Measurements from ENCODE around the gene RBM48. TPM values are rescaled to one million over a fixed set of nuclear protein-coding genes. Genes with fewer than 3 reads are reported as not detected.
A peak's percentile ranks its signal among the peaks of the same experiment; 100 is the strongest.

RBM48 gene
- total RNA-seq, 1 experiment from 2014 or later: 8.2 TPM

DNA sequence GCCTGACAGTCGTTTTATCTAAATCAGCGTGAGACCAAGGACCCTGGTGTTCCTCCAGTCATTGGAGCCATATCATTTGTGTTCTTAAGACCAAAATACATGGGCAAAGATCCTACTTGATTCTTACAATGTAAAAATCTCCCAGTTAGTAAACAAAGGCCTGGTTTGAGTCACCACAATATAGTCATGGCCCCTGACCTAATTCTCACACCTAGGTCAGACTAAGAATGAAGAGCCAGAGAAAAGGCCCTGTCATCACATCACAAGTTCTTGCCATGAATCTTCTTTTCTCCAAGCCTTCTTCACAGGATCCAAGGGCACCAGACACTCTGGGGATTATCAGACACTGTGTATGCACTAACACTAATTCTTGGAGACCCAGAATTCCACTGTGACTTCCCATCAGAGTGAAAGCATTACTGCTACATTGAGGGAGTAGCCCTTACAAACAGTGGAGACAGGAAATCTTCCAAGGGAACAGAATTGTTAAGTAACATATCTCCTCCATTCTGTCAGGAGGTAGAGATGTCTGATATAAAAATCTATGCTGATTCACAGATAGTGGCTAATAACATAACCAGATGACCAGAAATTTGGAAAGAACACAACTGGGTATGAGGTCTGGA lies 43.2 kb upstream of the RBM48 start:
- ChIA-PET CTCF (no interaction called here), POLR2A (ENCODE audit: unreplicated experiment) (no interaction called here)
- Histone ChIP-seq H4K20me1 (ENCODE audit: low read length) (no peaks in the 10 kb centered on the region), H3K4me2 (ENCODE audit: low read length) (no peak overlapping the region), H3K9me2 (replicated peaks; ENCODE audit: low read length) (no peaks in the 10 kb centered on the region), H3F3A (ENCODE audit: low read length, unreplicated experiment) (no peaks in the 10 kb centered on the region), H3K27ac (ENCODE audit: low read length) (no peak overlapping the region), H3K36me3 (ENCODE audit: low read depth, low read length) (peaks cover 11% of the 10 kb centered on the region; the same call in 1 of the 2 replicates), H3K4me3 (ENCODE audit: low read length) (no peak overlapping the region), H3K27me3 (ENCODE audit: low read length) (no peaks in the 10 kb centered on the region), H3K9ac (ENCODE audit: low read length) (no peak overlapping the region), H3K9me3 (ENCODE audit: low read length) (no peaks in the 10 kb centered on the region), H2AFZ (ENCODE audit: low read length) (no peak overlapping the region), H3K4me1 (ENCODE audit: insufficient read depth, low read length) (peaks cover 5% of the 10 kb centered on the region), H3K79me2 (ENCODE audit: low read length) (no peaks in the 10 kb centered on the region)
- DNase-seq: peak; percentile 11
- no TSS peak for BruUV-seq (replicated peaks)
- peak; percentile 70 for ATAC-seq
- intact Hi-C loops (cut with micrococcal nuclease): no loop called here
- no peak for TF ChIP-seq EZH2phosphoT487 (IDR thresholded peaks at IDR 0.05; ENCODE audit: borderline replicate concordance, low read length)
- TF ChIP-seq, protein P1, sequence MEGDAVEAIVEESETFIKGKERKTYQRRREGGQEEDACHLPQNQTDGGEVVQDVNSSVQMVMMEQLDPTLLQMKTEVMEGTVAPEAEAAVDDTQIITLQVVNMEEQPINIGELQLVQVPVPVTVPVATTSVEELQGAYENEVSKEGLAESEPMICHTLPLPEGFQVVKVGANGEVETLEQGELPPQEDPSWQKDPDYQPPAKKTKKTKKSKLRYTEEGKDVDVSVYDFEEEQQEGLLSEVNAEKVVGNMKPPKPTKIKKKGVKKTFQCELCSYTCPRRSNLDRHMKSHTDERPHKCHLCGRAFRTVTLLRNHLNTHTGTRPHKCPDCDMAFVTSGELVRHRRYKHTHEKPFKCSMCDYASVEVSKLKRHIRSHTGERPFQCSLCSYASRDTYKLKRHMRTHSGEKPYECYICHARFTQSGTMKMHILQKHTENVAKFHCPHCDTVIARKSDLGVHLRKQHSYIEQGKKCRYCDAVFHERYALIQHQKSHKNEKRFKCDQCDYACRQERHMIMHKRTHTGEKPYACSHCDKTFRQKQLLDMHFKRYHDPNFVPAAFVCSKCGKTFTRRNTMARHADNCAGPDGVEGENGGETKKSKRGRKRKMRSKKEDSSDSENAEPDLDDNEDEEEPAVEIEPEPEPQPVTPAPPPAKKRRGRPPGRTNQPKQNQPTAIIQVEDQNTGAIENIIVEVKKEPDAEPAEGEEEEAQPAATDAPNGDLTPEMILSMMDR (conservative IDR thresholded peaks at IDR 0.05; ENCODE audit: low read depth, low read length): no peak
- no peak for TF ChIP-seq EZH2 (IDR thresholded peaks at IDR 0.05; ENCODE audit: low read length, unreplicated experiment)

DNA sequence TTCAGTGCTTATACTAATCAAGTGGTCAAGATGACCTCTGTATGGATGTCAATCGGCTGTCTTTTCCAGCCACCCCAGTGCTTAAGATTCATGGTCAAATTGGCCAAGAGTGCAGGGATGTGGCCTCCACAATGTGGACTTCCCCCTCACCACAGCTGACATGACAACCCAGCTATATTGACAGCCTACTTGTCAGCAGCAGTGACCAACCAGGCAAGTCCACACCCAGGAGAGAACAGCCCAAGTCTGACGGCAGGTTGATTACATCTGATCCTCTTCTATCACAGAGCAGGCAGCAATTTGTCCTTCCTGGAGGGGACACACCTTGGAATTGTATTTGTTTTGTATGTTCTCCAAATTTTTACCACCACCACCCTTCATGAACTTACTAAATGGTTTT lies 42.6 kb upstream of the RBM48 start:
- Histone ChIP-seq H2AFZ (ENCODE audit: low read length) (no peak overlapping the region), H3K4me1 (ENCODE audit: insufficient read depth, low read length) (peaks cover 5% of the 10 kb centered on the region), H3K4me3 (ENCODE audit: low read length) (no peak overlapping the region), H3K36me3 (ENCODE audit: low read depth, low read length) (peaks cover 11% of the 10 kb centered on the region; the same call in 1 of the 2 replicates), H3K9me2 (replicated peaks; ENCODE audit: low read length) (no peaks in the 10 kb centered on the region), H3K79me2 (ENCODE audit: low read length) (no peaks in the 10 kb centered on the region), H3K4me2 (ENCODE audit: low read length) (no peak overlapping the region), H3K27ac (ENCODE audit: low read length) (no peak overlapping the region), H3K9ac (ENCODE audit: low read length) (no peak overlapping the region), H3K9me3 (ENCODE audit: low read length) (no peaks in the 10 kb centered on the region), H3K27me3 (ENCODE audit: low read length) (no peaks in the 10 kb centered on the region), H4K20me1 (ENCODE audit: low read length) (no peaks in the 10 kb centered on the region), H3F3A (ENCODE audit: low read length, unreplicated experiment) (no peaks in the 10 kb centered on the region)
- no peak for TF ChIP-seq EZH2phosphoT487 (IDR thresholded peaks at IDR 0.05; ENCODE audit: borderline replicate concordance, low read length)
- no peak for TF ChIP-seq EZH2 (IDR thresholded peaks at IDR 0.05; ENCODE audit: low read length, unreplicated experiment)
- TF ChIP-seq, protein P1 (conservative IDR thresholded peaks at IDR 0.05; ENCODE audit: low read depth, low read length): no peak
- DNase-seq (no peak), ATAC-seq (peak; percentile 13; the same call in 1 of the 2 replicates)
- BruUV-seq (replicated peaks): TSS peak; percentile 22
- intact Hi-C loops (cut with micrococcal nuclease): no loop called here
- ChIA-PET POLR2A (ENCODE audit: unreplicated experiment) (no interaction called here), CTCF (no interaction called here)

DNA sequence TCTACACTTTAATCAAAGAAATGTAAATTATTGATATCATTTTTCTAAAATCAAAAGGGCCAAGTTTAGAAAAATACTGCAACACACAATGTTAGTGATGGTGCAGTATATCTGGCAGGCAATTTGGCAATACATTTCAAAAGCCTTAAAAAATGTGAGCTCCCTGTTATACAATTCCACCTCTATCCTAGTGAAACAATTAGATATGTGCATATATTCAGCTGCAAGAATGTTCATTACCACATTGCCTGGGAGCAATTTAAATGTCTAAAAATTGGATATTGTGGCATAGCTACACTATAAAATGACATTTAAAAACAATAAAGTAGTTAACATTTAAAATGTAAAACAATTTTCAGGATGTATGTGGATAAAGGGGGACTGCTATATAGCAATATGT lies 40.8 kb upstream of the RBM48 start:
- H4K20me1 ChIP-seq (ENCODE audit: low read length): no peaks in the 10 kb centered on the region
- no peak overlapping the region for H3K4me2 ChIP-seq (ENCODE audit: low read length)
- peaks cover 5% of the 10 kb centered on the region for H3K4me1 ChIP-seq (ENCODE audit: insufficient read depth, low read length)
- no peak for ATAC-seq
- H3K4me3 ChIP-seq (ENCODE audit: low read length): no peak overlapping the region
- no peaks in the 10 kb centered on the region for H3K9me2 ChIP-seq (replicated peaks; ENCODE audit: low read length)
- H2AFZ ChIP-seq (ENCODE audit: low read length): no peak overlapping the region
- CTCF ChIA-PET: no interaction called here
- intact Hi-C loops (cut with micrococcal nuclease): no loop called here
- TF ChIP-seq, protein P1 (conservative IDR thresholded peaks at IDR 0.05; ENCODE audit: low read depth, low read length): no peak
- TF ChIP-seq EZH2 (IDR thresholded peaks at IDR 0.05; ENCODE audit: low read length, unreplicated experiment) (no peak), EZH2phosphoT487 (IDR thresholded peaks at IDR 0.05; ENCODE audit: borderline replicate concordance, low read length) (no peak)
- H3K36me3 ChIP-seq (ENCODE audit: low read depth, low read length): peaks cover 15% of the 10 kb centered on the region; the same call in 1 of the 2 replicates
- H3K9me3 ChIP-seq (ENCODE audit: low read length): no peaks in the 10 kb centered on the region
- no TSS peak for BruUV-seq (replicated peaks)
- H3K27ac ChIP-seq (ENCODE audit: low read length): no peak overlapping the region
- H3K79me2 ChIP-seq (ENCODE audit: low read length): no peaks in the 10 kb centered on the region
- DNase-seq: no peak
- no peak overlapping the region for H3K9ac ChIP-seq (ENCODE audit: low read length)
- no peaks in the 10 kb centered on the region for H3K27me3 ChIP-seq (ENCODE audit: low read length)
- H3F3A ChIP-seq (ENCODE audit: low read length, unreplicated experiment): no peaks in the 10 kb centered on the region
- POLR2A ChIA-PET (ENCODE audit: unreplicated experiment): no interaction called here

Data from PC-3 (cell line).